Loucy (cell line): ENCODE results near the gene ST3GAL3.

ENCODE experiments used
- EZH2phosphoT487 ChIP-seq: fragments of 200-600 bp; IDR thresholded peaks from 2 replicates; pipeline ENCODE4 v1.6.1; 2018; ENCODE audit warnings: antibody characterized with exemption, mild to moderate bottlenecking, moderate library complexity, borderline replicate concordance
- TF ChIP-seq, protein P1 (sequence below): fragments of 200-600 bp; sonication (generic); conservative IDR thresholded peaks from 2 replicates; pipeline ENCODE4 v1.5.1; 2014; ENCODE audit warnings: mild to moderate bottlenecking, antibody characterized with exemption, low read length

GRCh38 chr1:43963006-43963405, 255.7 kb downstream of the ST3GAL3 start:
- TF ChIP-seq, protein P1, sequence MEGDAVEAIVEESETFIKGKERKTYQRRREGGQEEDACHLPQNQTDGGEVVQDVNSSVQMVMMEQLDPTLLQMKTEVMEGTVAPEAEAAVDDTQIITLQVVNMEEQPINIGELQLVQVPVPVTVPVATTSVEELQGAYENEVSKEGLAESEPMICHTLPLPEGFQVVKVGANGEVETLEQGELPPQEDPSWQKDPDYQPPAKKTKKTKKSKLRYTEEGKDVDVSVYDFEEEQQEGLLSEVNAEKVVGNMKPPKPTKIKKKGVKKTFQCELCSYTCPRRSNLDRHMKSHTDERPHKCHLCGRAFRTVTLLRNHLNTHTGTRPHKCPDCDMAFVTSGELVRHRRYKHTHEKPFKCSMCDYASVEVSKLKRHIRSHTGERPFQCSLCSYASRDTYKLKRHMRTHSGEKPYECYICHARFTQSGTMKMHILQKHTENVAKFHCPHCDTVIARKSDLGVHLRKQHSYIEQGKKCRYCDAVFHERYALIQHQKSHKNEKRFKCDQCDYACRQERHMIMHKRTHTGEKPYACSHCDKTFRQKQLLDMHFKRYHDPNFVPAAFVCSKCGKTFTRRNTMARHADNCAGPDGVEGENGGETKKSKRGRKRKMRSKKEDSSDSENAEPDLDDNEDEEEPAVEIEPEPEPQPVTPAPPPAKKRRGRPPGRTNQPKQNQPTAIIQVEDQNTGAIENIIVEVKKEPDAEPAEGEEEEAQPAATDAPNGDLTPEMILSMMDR: no peak
- TF ChIP-seq EZH2phosphoT487: no peak
